ENCODE results near the gene PCDHGB5.
"Not testable (repeated sequence)": the region's sequence is repeated elsewhere in the genome, so short reads cannot be mapped to it uniquely, and the experiment has no call there.

The PCDHGB5 gene

GRCh38 chr5:141397756-141398551 lies at the start of gene PCDHGB5:
Gene PCDHGB5, plus strand, starts transcription at chr5:141397947. Its CDS starts 181 bp downstream, at chr5:141398128.
- DNase-seq (ENCODE audit: low read depth in 1 of 2, low spot score in 1 of 2), result not testable (repeated sequence)

GRCh38 chr5:141349917-141350619 lies 47.7 kb upstream of the PCDHGB5 start, which contains the start of gene PCDHGB1:
Gene PCDHGB1, plus strand, starts transcription at chr5:141350099. Its CDS starts 162 bp downstream, at chr5:141350261.
- DNase-seq (ENCODE audit: low read depth in 1 of 2, low spot score in 1 of 2), result no peak

- no peak for DNase-seq (ENCODE audit: low read depth in 1 of 2, low spot score in 1 of 2)
Measured at GRCh38 chr5:141351591-141351990, 46.2 kb upstream of the PCDHGB5 start.

GRCh38 chr5:141354900-141355469 lies 42.8 kb upstream of the PCDHGB5 start, which contains the start of gene PCDHGA4:
Gene PCDHGA4, plus strand, starts transcription at chr5:141355021. Its CDS starts 87 bp downstream, at chr5:141355108.
- DNase-seq (ENCODE audit: low read depth in 1 of 2, low spot score in 1 of 2), result no peak

- DNase-seq (ENCODE audit: low read depth in 1 of 2, low spot score in 1 of 2), result no peak
Measured at GRCh38 chr5:141355641-141356040, 42.1 kb upstream of the PCDHGB5 start.

- no peak for DNase-seq (ENCODE audit: low read depth in 1 of 2, low spot score in 1 of 2)
Measured at GRCh38 chr5:141356133-141356532, 41.6 kb upstream of the PCDHGB5 start.

- no peak for DNase-seq (ENCODE audit: low read depth in 1 of 2, low spot score in 1 of 2)
Measured at GRCh38 chr5:141356950-141357349, 40.8 kb upstream of the PCDHGB5 start.

- no peak for DNase-seq (ENCODE audit: low read depth in 1 of 2, low spot score in 1 of 2)
Measured at GRCh38 chr5:141359790-141360426, 37.8 kb upstream of the PCDHGB5 start, which contains the start of gene PCDHGB2. Gene PCDHGB2, plus strand, starts transcription at chr5:141359994. Its CDS starts 142 bp downstream, at chr5:141360136.

- no peak for DNase-seq (ENCODE audit: low read depth in 1 of 2, low spot score in 1 of 2)
Measured at GRCh38 chr5:141360685-141361084, 37.1 kb upstream of the PCDHGB5 start.

GRCh38 chr5:141362719-141363118 lies 35.0 kb upstream of the PCDHGB5 start:
- no peak for DNase-seq (ENCODE audit: low read depth in 1 of 2, low spot score in 1 of 2)

- DNase-seq (ENCODE audit: low read depth in 1 of 2, low spot score in 1 of 2), result no peak
Measured at GRCh38 chr5:141363952-141364660, 33.6 kb upstream of the PCDHGB5 start, which contains the start of gene PCDHGA5. Gene PCDHGA5, plus strand, starts transcription at chr5:141364162. Its CDS starts 169 bp downstream, at chr5:141364331.

GRCh38 chr5:141366016-141366896 lies 31.5 kb upstream of the PCDHGB5 start:
- no peak for DNase-seq (ENCODE audit: low read depth in 1 of 2, low spot score in 1 of 2)

- no peak for DNase-seq (ENCODE audit: low read depth in 1 of 2, low spot score in 1 of 2)
Measured at GRCh38 chr5:141369994-141370848, 27.5 kb upstream of the PCDHGB5 start, which contains the start of gene PCDHGB3. Gene PCDHGB3, plus strand, starts transcription at chr5:141370242. Its CDS starts 153 bp downstream, at chr5:141370395.

- no peak for DNase-seq (ENCODE audit: low read depth in 1 of 2, low spot score in 1 of 2)
Measured at GRCh38 chr5:141371572-141372475, 25.9 kb upstream of the PCDHGB5 start.

GRCh38 chr5:141373673-141374317 lies 24.0 kb upstream of the PCDHGB5 start, which contains the start of gene PCDHGA6:
Gene PCDHGA6, plus strand, starts transcription at chr5:141373891. Its CDS starts 193 bp downstream, at chr5:141374084.
- no peak for DNase-seq (ENCODE audit: low read depth in 1 of 2, low spot score in 1 of 2)

GRCh38 chr5:141374627-141375026 lies 23.1 kb upstream of the PCDHGB5 start:
- no peak for DNase-seq (ENCODE audit: low read depth in 1 of 2, low spot score in 1 of 2)
